GM12872 (cell line): Measurements from ENCODE around the gene C16orf95.

Experiments
- TF ChIP-seq, protein P1 (sequence below): IDR thresholded peaks from 3 replicates; pipeline ENCODE4 v1.5.1; 2011; ENCODE audit warnings: low read depth, mild to moderate bottlenecking, low read length, moderate library complexity; ENCODE audit not compliant: insufficient read depth

Gene C16orf95

DNA sequence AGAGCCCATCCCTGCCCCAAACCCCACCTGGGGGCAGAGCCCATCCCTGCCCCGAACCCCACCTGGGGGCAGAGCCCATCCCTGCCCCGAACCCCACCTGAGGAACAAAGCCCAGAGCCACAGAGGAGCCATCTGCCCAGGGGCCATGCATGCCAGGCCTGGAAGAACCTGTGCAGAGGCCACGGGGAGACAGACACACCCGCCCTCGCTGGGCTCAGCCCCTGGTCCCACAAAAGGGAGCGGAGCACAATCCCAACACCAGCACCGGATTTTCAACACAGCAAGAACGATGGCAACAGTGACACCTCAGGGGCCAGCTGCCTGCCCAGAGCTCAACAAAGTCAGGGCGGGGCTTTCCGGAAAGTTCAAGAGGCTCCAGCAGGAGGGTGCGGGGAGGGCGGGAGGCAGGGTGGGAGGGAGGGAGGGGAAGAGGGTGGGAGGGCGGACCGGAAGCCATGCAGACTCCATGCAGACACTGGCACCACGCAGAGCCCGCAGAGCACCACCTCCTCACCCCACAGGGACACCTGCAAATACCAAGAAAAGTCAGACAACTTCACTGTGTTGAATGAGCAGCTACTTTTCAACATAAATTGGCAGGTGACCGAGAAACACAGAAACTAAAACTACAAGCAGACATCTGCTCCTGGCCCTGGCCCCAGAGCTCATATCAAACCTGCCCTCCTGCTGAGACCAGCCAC is 27.9 kb upstream of the C16orf95 start:
- TF ChIP-seq, protein P1, sequence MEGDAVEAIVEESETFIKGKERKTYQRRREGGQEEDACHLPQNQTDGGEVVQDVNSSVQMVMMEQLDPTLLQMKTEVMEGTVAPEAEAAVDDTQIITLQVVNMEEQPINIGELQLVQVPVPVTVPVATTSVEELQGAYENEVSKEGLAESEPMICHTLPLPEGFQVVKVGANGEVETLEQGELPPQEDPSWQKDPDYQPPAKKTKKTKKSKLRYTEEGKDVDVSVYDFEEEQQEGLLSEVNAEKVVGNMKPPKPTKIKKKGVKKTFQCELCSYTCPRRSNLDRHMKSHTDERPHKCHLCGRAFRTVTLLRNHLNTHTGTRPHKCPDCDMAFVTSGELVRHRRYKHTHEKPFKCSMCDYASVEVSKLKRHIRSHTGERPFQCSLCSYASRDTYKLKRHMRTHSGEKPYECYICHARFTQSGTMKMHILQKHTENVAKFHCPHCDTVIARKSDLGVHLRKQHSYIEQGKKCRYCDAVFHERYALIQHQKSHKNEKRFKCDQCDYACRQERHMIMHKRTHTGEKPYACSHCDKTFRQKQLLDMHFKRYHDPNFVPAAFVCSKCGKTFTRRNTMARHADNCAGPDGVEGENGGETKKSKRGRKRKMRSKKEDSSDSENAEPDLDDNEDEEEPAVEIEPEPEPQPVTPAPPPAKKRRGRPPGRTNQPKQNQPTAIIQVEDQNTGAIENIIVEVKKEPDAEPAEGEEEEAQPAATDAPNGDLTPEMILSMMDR = no peak

- TF ChIP-seq, protein P1 = no peak
Observed at GRCh38 chr16:87344165-87344930, 27.2 kb upstream of the C16orf95 start.

- TF ChIP-seq, protein P1 = no peak
Observed at GRCh38 chr16:87343753-87344050, 26.5 kb upstream of the C16orf95 start.

GRCh38 chr16:87342978-87343752 is 26.0 kb upstream of the C16orf95 start:
- TF ChIP-seq, protein P1 = no peak

DNA sequence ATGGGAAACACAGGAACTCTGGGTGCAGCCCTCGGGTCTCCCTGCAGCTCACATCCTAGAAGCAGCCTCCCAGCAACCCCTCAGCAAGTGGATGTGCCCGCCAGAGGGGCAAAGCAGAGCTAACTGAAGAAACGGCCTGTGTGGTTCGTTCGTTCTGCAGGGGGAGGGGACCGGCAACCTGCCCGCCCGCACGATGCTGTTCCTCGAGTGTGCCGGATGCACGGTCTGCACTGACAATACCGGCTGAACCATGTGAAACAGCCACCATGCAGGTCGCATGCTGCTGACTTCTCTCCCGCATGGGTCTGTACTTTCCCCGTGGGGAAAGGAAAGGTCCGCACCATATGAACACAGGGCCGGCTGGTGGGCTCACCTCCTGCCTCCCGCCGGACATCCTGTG is 25.3 kb upstream of the C16orf95 start:
- TF ChIP-seq, protein P1 = no peak

DNA sequence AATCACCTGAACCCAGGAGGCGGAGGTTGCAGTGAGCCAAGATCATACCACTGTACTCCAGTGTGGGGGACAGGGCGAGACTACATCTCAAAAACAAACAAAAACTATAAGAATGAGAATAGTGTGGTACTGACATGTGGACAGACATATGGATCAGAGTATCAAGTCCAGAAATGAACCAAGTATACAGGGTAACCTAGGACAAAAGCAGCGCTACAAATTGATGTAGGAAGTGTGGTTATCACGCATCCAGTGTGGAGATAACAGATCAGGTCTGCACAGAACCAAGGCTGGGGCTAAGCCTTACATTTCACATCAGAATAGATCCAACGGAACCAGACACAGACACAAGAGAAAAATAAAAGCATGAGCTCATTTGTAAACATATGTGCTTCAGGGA is 23.0 kb upstream of the C16orf95 start:
- TF ChIP-seq, protein P1 = no peak

DNA sequence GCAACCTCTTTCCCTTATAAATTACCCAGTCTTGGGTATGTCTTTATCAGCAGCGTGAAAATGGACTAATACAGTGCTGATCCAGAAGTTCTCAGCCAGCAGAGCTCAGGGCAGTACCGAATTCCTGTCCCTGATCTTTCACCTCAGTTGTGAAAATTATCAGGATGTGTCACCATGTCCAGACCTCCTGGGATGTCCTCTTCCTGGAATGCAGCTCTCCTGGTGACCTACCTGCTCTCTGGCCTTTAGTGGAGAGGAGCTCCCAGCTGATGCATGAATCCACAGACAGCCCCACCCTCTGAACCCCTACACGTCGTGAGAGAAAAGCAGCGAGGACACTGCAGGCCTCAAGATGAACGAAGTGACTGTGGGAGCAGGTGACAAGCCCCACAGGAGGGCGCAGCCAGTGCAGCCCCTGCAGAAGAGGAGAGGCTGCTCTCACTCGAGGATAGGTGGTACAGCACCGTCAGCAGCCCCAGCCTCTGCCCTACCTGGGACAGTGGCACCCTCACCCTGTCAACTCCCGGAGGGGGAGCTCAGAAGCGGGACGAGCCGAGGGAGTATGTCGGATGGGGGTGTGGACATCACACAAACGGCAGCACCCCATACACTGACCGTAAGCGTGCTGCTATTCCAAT is 22.0 kb upstream of the C16orf95 start:
- TF ChIP-seq, protein P1 = no peak
